GM19238 (cell line): ENCODE measurements around the gene NPTN.
"Not testable (repeated sequence)": the region's sequence is repeated elsewhere in the genome, so short reads cannot be mapped to it uniquely, and the experiment has no call there.

Source experiments
- DNase-seq: peaks from one replicate; pipeline ENCODE4 v3.0.0; 2011; ENCODE audit warnings: low spot score; ENCODE audit not compliant: insufficient read length

The NPTN gene

GRCh38 chr15:73601451-73602445 lies 31.4 kb downstream of the NPTN start:
- DNase-seq: no peak

DNA sequence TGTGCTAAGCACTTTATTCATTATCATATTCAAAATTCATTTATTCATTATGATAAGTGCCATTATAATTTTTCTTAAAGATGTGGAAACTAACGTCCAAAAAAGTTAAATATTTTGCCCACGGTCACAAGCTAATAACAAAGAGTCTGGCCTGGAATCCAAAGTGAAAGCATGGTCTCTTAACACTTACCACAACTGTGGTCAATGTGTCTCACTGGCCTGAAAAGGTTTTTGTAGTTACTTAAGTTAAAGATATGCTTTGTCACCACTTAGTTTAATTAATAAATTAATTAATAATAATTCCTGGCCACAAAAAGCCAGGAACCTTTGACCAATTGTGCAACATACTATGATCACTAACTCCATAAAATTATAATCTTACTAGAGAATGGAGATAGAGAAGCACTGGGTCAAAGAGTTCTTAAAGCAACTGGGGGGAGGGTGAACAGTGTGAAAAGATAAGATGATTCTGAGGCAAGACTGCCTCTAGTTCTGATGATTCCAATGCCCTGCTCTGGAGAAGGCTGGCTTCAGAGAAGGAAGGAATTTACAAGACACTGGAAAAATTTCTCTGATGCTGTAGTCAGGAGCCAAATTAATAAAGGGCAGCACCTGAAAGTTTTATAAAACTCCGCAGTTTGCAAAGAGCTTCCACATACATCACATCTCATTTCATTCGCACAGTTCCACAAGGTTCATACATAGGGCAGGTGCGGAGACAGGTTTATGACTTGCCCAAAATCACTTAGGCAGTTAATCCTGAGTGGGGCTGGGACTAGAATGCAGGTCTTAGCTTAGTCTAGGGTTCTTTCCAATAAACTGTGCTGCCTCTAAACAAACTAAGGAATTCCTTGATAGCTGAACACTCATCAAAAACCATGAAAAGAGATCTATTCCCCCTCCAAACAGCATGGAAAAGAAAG lies 32.5 kb downstream of the NPTN start:
- no peak for DNase-seq

- DNase-seq: no peak
Observed at GRCh38 chr15:73599934-73600333, 33.3 kb downstream of the NPTN start.

- DNase-seq: no peak
Observed at GRCh38 chr15:73598530-73599160, 34.5 kb downstream of the NPTN start.

GRCh38 chr15:73597036-73597638 lies 36.1 kb downstream of the NPTN start:
- no peak for DNase-seq

DNA sequence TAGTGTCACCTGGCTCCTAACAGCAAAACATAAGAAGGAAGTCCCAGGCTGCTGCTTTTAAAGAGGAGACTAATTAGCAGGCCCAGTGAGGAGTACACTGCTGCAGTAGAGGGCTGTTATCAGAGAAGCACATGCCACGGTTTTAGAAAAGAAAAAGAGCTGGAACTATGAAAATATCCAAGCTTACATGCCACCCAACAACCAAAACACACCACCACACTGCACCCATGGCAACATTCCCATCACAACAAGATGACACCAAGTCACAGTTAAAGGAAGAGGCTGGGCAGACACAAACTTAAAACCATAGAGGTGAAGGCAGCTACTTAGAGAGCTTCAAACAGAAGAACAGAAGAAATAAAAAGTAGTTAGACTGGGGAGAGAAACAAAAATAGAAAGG lies 37.0 kb downstream of the NPTN start:
- no peak for DNase-seq

DNA sequence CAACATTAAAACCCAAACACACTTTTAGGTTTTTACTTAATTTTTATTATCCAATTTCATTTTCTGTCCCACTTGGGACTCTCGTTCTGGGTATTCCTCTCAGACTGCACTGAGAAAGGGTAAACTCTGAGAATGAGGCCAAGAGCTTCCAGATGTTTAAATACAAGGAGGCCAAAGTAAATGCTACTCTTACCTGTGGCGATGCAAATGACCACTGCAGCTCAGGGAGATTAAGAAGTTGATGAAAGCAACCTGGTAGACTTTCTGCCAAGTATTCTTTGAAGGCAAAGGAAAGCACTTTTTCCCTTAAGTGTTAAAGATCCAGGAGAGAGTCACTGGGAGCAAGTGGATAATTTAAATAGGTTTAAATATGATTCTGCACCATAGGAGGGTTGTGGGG lies 39.1 kb downstream of the NPTN start:
- no peak for DNase-seq

- DNase-seq: no peak
Observed at GRCh38 chr15:73593304-73594074, 39.7 kb downstream of the NPTN start.

DNA sequence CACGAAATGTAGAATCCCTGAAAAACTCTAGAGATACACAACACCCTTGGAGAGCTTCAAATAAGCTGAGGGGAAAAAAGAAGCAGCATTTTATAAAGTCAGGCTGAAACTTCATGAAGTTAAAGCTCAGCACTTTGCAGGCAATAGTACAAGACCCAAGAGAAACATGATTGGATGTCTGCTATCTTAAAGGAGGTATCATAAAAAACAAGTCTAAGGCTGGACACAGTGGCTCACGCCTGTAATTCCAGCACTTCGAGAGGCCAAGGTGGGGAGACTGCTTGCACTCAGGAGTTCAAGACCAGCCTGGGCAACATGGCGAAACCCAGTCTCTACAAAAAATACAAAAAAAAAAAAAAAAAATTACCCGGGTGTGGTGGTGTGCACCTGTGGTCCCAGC lies 42.9 kb downstream of the NPTN start:
- DNase-seq: no peak

DNA sequence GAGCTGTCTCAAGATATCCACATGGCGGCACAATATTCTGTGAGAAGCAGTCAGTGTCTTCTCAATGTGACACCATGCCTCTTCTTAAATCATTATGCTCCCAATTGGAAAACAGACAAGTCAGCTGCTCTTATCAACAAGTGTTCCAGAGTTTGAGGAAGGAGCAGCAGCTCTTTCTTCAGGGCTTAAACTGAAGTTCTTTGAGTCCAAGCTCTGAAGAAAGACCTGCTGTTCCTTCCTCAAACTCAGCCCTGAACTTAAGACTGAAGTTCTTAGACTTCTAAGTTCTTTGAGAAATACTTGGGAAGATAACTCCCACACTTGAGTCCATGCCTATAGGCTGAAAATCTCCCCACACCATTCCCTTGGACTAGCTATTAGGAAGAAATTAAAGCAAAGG lies 43.4 kb downstream of the NPTN start:
- DNase-seq: no peak

GRCh38 chr15:73585871-73586654 lies 47.1 kb downstream of the NPTN start:
- DNase-seq: no peak

- no peak for DNase-seq
Observed at GRCh38 chr15:73584699-73585420, 48.3 kb downstream of the NPTN start.

GRCh38 chr15:73583544-73583943 lies 49.6 kb downstream of the NPTN start:
- no peak for DNase-seq

DNA sequence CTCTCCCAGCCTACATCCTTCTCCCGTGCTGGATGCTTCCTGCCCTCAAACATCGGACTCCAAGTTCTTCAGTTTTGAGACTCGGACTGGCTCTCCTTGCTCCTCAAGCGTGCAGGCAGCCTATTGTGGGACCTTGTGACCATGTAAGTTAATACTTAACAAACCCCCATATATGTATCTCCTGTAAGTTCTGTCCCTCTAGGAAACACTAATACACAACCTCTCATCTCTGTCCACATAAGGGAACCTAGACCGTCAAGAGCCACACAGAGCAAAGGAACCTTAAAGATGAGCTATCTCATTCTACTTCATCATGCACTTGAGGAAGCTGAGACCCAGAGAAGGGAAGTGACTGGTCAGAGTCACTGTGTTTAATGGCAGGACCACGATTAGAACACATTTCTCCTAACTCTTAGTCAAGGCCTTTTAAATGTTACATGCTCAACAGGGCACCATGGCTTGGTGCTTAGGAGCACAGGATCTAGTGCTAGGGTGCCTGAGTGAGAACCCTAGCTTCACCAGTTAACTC lies 50.3 kb downstream of the NPTN start:
- no peak for DNase-seq

- no peak for DNase-seq
Observed at GRCh38 chr15:73578026-73578425, 55.2 kb downstream of the NPTN start.

GRCh38 chr15:73577593-73577992 lies 55.6 kb downstream of the NPTN start:
- DNase-seq: not testable (repeated sequence)

GRCh38 chr15:73575636-73576247 lies 57.4 kb downstream of the NPTN start:
- DNase-seq: no peak

DNA sequence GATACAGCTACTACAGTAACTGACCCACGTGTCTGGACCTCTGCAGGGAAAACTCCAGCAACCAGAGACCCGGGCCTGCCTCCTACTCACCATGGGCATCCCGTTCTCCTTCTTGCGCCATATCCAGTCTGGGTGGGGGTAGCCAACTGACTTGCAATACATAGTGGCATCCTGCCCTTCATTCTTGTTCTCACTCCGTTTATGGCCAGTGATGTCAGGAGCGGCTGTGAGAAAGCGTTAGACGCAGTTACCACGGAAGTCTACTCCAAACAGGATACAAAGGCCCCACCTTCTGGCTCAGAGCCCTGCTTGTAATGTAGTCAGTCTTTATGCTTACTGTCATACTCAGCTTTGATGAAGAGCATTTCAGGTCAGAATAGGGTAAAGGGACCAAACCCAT lies 59.6 kb downstream of the NPTN start:
- DNase-seq: no peak
